EH (cell line): Measurements from ENCODE around the gene EXOC6B.

Experiments used
- DNase-seq: peaks from one replicate; pipeline ENCODE4 v3.0.0-alpha.2; 2015; ENCODE audit warnings: low read depth

EXOC6B gene

GRCh38 chr2:72132981-72133720, 692.7 kb downstream of the EXOC6B start:
- no peak for DNase-seq

GRCh38 chr2:72131916-72132841, 693.7 kb downstream of the EXOC6B start:
- no peak for DNase-seq

- no peak for DNase-seq
Observed at GRCh38 chr2:72131371-72131891, 694.4 kb downstream of the EXOC6B start.

GRCh38 chr2:72130659-72131360, 695.0 kb downstream of the EXOC6B start:
- DNase-seq: no peak

DNA sequence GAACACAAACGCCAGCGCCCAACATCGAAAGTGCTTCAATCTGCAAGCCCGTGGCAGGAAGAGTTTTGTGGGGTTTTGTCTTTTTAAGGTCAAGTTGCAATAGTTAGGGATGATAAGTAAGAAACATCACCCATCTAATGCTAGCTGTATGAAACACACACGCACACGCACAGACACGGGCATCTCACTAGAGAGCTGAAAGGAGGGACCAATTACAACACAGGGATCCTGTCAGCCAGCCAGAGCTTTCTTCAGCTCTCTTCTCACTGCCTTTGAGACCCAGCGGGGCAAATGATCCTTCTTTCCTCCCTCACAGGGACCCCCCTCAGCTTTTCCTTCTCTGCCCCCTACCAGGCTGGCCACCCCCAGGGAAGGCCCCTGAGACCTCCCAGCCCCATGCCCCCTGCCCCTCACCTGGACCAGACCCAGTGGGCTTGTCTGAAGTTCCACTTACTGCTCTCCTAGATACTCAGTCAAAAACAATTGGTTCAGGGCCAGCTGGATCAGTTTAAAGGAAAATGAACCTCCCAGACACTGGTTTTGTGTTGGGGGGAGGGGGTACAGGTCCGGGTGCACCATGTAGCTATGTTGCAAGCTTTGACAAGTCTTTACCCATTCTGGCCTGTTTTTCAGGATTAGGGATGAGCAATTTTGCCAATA, 696.0 kb downstream of the EXOC6B start:
- DNase-seq: no peak

- no peak for DNase-seq
Observed at GRCh38 chr2:72128843-72129227, 697.0 kb downstream of the EXOC6B start.

GRCh38 chr2:72128059-72128842, 697.6 kb downstream of the EXOC6B start:
- DNase-seq: no peak

DNA sequence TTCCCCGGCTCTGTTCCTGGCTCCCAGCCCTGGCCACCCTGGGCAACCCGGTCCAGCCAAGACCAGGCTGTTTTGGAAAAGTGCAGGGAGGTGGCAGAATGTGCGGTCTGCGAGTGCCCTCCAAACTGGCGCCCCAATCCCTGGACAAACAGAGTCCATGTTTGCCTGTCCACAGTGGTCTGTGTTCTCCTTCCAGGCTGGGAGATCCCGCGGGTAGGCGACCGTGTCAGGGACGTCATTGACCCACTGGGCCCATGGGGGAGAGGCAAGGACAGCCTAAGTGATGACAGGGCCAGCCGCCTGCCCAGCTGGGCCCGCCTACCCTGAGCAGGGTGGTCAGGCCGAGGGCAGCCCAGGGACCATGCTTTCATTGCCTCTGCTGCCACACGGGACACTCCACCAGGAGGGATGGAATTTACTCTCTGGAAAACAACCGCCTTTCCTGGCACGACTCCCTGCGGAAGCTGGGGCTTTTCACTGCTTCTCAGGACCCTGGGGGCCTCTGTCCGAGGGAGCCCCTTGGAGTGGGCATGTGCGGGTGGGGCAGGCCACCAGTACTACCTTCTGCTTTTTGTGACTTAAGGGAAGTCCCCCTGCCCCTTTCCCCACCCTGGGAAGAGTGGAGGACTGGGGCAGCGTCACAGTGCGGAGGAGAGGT, 698.3 kb downstream of the EXOC6B start:
- no peak for DNase-seq

DNA sequence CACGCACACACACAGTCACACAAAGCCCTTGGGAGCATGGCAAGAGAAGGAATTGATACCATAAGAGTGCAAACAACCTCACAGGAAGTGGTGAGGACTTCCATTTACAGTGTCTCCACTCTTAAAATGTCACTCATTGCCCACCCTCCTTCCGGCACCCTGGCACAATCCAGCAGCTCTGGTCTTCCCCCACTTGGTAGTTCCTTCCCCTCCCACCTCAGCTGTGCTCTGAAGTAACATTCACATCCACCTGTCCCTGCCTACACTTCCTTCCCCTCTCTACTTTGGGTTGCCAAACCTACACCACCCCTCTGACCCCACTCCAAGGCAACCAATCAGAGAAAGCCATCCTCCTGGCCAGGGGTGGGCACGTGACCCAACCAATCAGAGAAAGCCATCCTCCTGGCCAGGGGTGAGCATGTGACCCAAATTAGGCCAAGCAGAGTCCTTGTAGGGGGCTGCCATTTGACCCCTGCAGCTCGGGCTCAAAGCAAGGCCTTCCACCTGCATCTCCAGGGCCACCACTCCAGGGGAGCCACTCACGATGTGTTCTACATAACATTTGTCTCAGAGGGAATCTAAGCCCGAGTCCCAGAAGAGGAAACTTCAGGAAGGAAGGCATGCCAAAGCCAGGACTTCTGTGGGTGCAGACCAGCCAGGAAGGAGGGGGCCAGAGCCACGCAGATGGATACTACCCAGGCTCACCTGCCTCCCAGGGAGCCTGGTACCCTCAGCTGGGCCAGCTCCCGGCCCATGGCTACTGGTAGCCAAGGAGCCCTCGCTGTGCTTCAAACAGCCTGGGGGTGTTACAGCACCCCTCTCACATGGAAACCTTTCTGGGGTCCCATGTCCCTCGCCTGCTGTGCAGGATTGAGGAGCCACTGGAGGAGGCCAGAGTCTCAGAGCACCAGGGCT, 699.4 kb downstream of the EXOC6B start:
- DNase-seq: no peak
